ENCODE data around the gene NPBWR2. TPM values are rescaled to one million over a fixed set of nuclear protein-coding genes. Genes with fewer than 3 reads are reported as not detected.

The NPBWR2 gene
- total and polyA plus RNA-seq, 2 donors (not counting 3 experiments of a cell fraction or from before 2014, with no cell fraction given), result not detected

DNA sequence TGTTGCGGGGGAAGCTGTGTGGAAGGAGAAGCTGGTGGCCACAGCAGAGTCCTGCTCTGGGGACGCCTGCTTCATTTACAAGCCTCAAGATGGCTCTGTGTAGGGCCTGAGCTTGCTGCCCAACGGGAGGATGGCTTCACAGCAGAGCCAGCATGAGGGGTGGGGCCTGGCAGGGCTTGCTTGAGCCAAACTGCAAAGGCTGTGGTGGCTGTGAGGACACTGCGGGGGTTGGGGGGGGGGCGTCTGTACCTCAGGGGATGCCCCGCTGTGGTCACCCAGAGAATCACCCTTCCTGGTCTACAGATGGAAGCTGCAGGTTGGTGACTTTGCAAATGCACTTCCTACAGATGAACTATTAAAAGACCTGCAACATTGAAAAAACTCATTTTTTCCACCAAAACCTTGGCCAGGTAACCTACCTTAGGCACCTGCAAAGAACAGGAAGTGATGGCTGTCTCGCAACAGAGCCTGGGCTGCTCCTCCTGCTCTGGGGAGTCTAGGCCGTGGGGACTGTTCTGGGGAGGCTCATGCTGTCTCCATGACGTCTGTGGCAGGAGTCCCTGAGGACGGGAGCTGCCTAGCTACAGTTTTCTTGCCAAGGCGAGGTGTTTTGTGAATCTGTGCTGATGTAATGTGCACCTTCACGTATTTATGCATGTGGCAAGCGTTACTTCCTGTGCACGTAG, 7.3 kb downstream of the NPBWR2 start:
- no peaks in the 10 kb centered on the region for H3K9me1 ChIP-seq (replicated peaks; ENCODE audit: control insufficient read depth, extremely low read depth, insufficient read depth, low read length)

More for the DNA sequence above, 7.3 kb downstream of the NPBWR2 start:
- Histone ChIP-seq H3K4me3 (replicated peaks in 1 of 3; ENCODE audit: insufficient read depth in 1 of 3, low read depth in 1 of 3, low read length in 3 of 3) (no peak overlapping the region), H4K20me1 (replicated peaks; ENCODE audit: control insufficient read depth, extremely low read depth, insufficient read depth, low read length) (no peaks in the 10 kb centered on the region), H3K27ac (ENCODE audit: insufficient read depth, low read depth, low read length) (no peak overlapping the region), H3K27me3 (ENCODE audit: control insufficient read depth in 2 of 2, insufficient read depth in 2 of 2, low read length in 2 of 2) (peaks cover 19 to 22% of the 10 kb centered on the region in 2 experiments), H3K9me3 (replicated peaks; ENCODE audit: control insufficient read depth, insufficient read depth, low read length) (no peaks in the 10 kb centered on the region), H3K36me3 (ENCODE audit: control insufficient read depth in 2 of 2, extremely low read depth in 1 of 2, insufficient read depth in 2 of 2, low read length in 2 of 2) (no peaks in the 10 kb centered on the region), H2AFZ (ENCODE audit: low read depth, low read length) (no peak overlapping the region), H3K9ac (replicated peaks; ENCODE audit: extremely low read depth, insufficient read depth, low read length) (no peak overlapping the region), H3K79me2 (ENCODE audit: control insufficient read depth, insufficient read depth, low read length) (no peaks in the 10 kb centered on the region), H3K4me1 (ENCODE audit: control insufficient read depth, extremely low read depth, insufficient read depth, low read length) (no peaks in the 10 kb centered on the region), H3K4me2 (ENCODE audit: insufficient read depth, low read length) (no peak overlapping the region)
- ChIA-PET POLR2A (no interaction called here), CTCF (interaction anchor here (1.5 to 1.9 kb wide), 2 partner anchors 16 to 20 kb away, joined by 4 to 8 read pairs; partner anchors contain the start of gene LKAAEAR1)
- intact Hi-C loops (cut with micrococcal nuclease), result no loop called here
- dilution Hi-C loops (cut with MboI; ENCODE audit: extremely low pct_ligation_motif_present, low sequenced_read_pairs), result no loop called here
- no peak for TF ChIP-seq FOS (IDR thresholded peaks at IDR 0.05; ENCODE audit: borderline replicate concordance, insufficient read depth, low read length)
- TF ChIP-seq, protein P1, sequence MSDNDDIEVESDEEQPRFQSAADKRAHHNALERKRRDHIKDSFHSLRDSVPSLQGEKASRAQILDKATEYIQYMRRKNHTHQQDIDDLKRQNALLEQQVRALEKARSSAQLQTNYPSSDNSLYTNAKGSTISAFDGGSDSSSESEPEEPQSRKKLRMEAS (IDR thresholded peaks at IDR 0.05; ENCODE audit: insufficient read depth, insufficient read length), result no peak
- no peak for TF ChIP-seq EZH2 (IDR thresholded peaks at IDR 0.05; ENCODE audit: borderline replicate concordance, low read depth, low read length, severe bottlenecking)
- TF ChIP-seq POLR2AphosphoS5 (IDR thresholded peaks at IDR 0.05; ENCODE audit: insufficient read depth, low read depth, low read length), result no peak
- TF ChIP-seq POLR2A (IDR thresholded peaks at IDR 0.05; ENCODE audit: low read depth, low read length), result no peak
- no peak for TF ChIP-seq JUN (IDR thresholded peaks at IDR 0.05; ENCODE audit: borderline replicate concordance, insufficient read depth, insufficient read length, low read depth)
- TF ChIP-seq MYC (IDR thresholded peaks at IDR 0.05; ENCODE audit: low read depth, low read length), result no peak
- no peak for TF ChIP-seq GATA2 (IDR thresholded peaks at IDR 0.05; ENCODE audit: insufficient read depth, insufficient read length, low read depth, low read length)
- TF ChIP-seq, protein P2, sequence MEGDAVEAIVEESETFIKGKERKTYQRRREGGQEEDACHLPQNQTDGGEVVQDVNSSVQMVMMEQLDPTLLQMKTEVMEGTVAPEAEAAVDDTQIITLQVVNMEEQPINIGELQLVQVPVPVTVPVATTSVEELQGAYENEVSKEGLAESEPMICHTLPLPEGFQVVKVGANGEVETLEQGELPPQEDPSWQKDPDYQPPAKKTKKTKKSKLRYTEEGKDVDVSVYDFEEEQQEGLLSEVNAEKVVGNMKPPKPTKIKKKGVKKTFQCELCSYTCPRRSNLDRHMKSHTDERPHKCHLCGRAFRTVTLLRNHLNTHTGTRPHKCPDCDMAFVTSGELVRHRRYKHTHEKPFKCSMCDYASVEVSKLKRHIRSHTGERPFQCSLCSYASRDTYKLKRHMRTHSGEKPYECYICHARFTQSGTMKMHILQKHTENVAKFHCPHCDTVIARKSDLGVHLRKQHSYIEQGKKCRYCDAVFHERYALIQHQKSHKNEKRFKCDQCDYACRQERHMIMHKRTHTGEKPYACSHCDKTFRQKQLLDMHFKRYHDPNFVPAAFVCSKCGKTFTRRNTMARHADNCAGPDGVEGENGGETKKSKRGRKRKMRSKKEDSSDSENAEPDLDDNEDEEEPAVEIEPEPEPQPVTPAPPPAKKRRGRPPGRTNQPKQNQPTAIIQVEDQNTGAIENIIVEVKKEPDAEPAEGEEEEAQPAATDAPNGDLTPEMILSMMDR (IDR thresholded peaks at IDR 0.05; ENCODE audit: extremely low read depth in 1 of 2, insufficient read depth in 1 of 2, low read depth in 1 of 2, low read length in 2 of 2), result no peak
- BruUV-seq (replicated peaks), result no TSS peak
- DNase-seq (ENCODE audit: low read depth, low spot score), result no peak
- FAIRE-seq, result no peak
